NCI-H524 (cell line): ENCODE data around the gene TDRD6.
"Not testable (repeated sequence)": the region's sequence is repeated elsewhere in the genome, so short reads cannot be mapped to it uniquely, and the experiment has no call there.

Experiments
- DNase-seq, 2 experiments: peaks; one replicate each; lab custom pipeline; 2025; lab: John Stamatoyannopoulos, UW

TDRD6 gene

DNA sequence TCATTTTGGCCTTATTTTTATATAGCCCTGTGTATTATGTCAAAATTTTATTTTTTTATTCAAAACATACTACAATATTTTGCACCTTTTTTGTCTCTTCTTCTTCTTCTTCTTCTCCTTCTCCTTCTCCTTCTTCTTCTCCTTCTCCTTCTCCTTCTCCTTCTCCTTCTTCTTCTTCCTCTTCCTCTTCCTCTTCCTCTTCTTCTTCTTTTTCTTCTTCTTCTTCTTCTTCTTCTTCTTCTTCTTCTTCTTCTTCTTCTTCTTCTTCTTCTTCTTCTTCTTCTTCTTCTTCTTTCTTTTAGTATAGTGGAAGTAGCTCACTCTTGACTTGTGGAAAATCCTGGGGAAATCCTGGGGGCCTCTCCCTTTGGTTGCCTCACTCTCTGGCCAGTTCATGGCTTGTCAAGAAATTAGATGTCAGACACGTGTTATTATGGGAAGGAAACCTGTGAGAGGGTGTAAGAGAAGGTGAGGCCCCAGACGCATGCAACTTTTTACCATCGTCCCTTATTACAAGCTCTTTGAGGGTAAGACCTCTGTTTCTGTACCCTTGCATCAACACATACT is 56.6 kb downstream of the TDRD6 start:
- not testable (repeated sequence) for DNase-seq

DNA sequence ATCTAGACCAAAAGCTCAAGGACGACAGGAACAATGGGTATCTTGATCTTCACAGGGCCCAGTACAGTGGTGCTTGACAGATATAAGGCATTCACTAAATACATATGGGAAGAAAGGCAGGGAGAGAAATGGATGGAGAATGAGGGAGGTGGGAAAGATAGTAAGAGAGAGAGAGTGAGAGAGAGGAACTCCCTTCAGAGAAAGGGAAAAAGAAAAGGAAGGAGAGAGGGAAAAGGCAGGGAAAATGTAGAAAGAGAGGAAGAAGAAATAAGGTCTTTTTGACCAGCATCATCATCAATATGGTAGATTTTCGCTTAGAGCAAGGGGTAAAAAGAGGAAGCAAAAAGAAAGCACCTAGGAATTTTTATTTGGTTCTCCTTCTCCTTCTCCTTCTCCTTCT is 58.3 kb downstream of the TDRD6 start:
- DNase-seq, result no peak

DNA sequence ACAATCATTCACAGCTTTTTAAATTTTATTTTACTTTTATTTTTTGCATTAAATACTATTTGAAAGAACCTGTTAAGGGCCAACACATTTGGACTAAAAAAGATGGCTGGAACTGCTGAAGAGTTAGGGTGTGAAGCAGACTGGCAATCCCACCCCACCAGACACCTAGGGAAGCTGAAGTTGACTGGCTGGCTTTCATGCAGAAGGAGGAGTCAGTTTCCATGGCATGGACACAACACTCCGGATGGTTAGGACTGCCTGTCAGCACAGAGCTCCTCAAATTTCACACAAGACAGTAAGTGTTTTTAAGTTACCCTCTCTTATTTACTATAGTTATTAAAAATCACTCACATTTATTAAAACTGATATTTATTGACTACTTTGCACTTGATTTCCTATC is 59.0 kb downstream of the TDRD6 start, which contains the start of gene ANKRD66:
ANKRD66 (plus strand) TSS at position 238 of the 400 bp plus-strand sequence. CDS start 5,016 bp downstream, outside the sequence.
- DNase-seq, result no peak

DNA sequence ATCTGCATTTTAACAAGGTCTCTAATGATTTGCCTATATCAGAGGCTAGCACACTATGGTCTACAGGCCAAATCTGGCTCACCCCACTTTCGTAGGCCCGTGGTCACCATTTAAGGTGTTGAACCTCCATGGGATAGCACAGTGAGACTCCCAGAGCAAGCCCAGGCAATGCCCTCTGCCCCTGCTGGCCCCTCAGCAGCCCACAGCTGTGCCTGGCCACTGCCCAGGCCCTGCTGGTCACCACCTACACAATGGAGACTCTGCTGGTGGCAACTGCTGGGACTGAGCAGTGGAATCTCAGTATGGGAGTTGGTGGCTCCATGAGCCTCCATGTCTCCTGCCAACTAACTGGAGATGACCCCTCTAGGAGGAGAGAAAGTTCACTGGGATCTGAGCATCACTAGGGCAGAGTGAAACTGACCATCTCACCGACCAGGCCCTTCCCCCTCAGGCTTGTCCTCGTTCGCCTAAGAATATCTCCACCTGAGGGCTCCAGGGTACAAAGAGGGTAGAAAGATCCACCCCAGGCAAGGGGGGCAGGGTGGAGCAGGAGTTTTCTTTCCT is 61.3 kb downstream of the TDRD6 start:
- DNase-seq, result no peak

DNA sequence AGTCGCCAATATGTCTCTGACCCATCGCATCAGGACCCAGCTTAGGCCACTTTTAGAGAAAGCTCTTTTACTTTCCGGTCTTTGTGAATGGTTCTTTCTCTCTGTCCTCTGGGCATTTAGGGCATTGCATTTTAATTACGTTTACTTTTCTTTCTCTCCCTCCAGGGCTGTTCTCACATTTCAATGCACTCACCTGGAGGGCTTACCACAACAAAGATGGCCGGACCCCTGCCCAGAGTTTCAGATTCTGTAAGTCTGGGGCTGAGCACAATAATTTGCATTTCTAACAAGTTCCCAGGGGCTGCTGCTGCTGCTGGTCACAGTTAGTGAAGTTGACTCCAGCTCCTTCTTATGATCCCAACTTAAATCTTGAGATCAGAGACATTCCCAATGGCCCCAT is 62.0 kb downstream of the TDRD6 start:
- DNase-seq, result no peak

DNA sequence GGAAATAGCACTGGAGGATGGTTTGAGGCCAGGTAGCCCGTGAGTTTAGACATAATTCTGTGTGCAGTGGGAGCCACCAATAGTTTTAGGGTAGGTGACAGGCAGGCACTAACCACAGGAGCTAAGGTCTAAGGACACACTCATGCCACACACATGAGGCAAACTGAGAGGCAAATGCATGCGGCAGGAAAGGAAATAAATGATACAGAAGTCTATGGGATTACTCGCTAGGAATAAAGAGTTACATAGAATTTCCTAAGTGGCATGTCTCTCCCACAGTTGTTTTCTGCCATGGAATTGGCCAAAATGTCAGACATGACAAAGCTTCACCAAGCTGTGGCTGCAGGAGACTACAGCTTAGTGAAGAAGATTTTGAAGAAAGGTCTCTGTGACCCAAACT is 64.0 kb downstream of the TDRD6 start:
- no peak for DNase-seq
